ENCODE results near the gene FARP2.

Gene FARP2

GRCh38 chr2:241355983-241356870 lies at the start of gene FARP2:
Gene FARP2, plus strand, starts transcription at chr2:241356285. Its CDS starts 16,823 bp downstream, at chr2:241373108.
- peaks cover 14 to 19% of the 10 kb centered on the region in 2 donors for H3K4me1 ChIP-seq (ENCODE audit: control insufficient read depth in 1 of 2, insufficient read depth in 2 of 2, low read length in 2 of 2)

GRCh38 chr2:241307055-241307454 lies 49.0 kb upstream of the FARP2 start:
- H3K27me3 ChIP-seq (ENCODE audit: low read depth, low read length), result no peaks in the 10 kb centered on the region
- no peaks in the 10 kb centered on the region for H3K36me3 ChIP-seq (ENCODE audit: control insufficient read depth in 1 of 2, insufficient read depth in 2 of 2, low read length in 2 of 2)
- peaks cover 7 to 10% of the 10 kb centered on the region in 2 donors for H3K4me1 ChIP-seq (ENCODE audit: control insufficient read depth in 1 of 2, insufficient read depth in 2 of 2, low read length in 2 of 2)
- no peak overlapping the region for H3K27ac ChIP-seq (ENCODE audit: low read length)
- H3K9me3 ChIP-seq (ENCODE audit: control insufficient read depth in 1 of 2, low read length in 2 of 2), result no peaks in the 10 kb centered on the region
- no peak overlapping the region for H3K4me3 ChIP-seq (ENCODE audit: low read depth in 1 of 2, low read length in 2 of 2)

More at GRCh38 chr2:241355983-241356870, at the start of gene FARP2:
- H3K27me3 ChIP-seq (ENCODE audit: low read depth, low read length), result no peaks in the 10 kb centered on the region
- H3K36me3 ChIP-seq (ENCODE audit: control insufficient read depth in 1 of 2, insufficient read depth in 2 of 2, low read length in 2 of 2), result peaks cover 22 to 26% of the 10 kb centered on the region in 2 donors
- H3K27ac ChIP-seq (ENCODE audit: low read length), result peak within 1 kb of the TSS; percentile 89
- H3K4me3 ChIP-seq (ENCODE audit: low read depth in 1 of 2, low read length in 2 of 2), result peak within 1 kb of the TSS; percentile 80 to 86
- H3K9me3 ChIP-seq (ENCODE audit: control insufficient read depth in 1 of 2, low read length in 2 of 2), result no peaks in the 10 kb centered on the region

- Histone ChIP-seq H3K27ac (ENCODE audit: low read length) (no peak overlapping the region), H3K9me3 (ENCODE audit: control insufficient read depth in 1 of 2, low read length in 2 of 2) (no peaks in the 10 kb centered on the region), H3K4me1 (ENCODE audit: control insufficient read depth in 1 of 2, insufficient read depth in 2 of 2, low read length in 2 of 2) (peaks cover 7 to 10% of the 10 kb centered on the region in 2 donors), H3K4me3 (ENCODE audit: low read depth in 1 of 2, low read length in 2 of 2) (no peak overlapping the region), H3K36me3 (ENCODE audit: control insufficient read depth in 1 of 2, insufficient read depth in 2 of 2, low read length in 2 of 2) (no peaks in the 10 kb centered on the region), H3K27me3 (ENCODE audit: low read depth, low read length) (no peaks in the 10 kb centered on the region)
Measured at GRCh38 chr2:241308267-241308666, 47.8 kb upstream of the FARP2 start.

- peaks cover 13 to 17% of the 10 kb centered on the region in 2 donors for H3K4me1 ChIP-seq (ENCODE audit: control insufficient read depth in 1 of 2, insufficient read depth in 2 of 2, low read length in 2 of 2)
- H3K27me3 ChIP-seq (ENCODE audit: low read depth, low read length), result no peaks in the 10 kb centered on the region
- no peak overlapping the region for H3K4me3 ChIP-seq (ENCODE audit: low read depth in 1 of 2, low read length in 2 of 2)
- H3K9me3 ChIP-seq (ENCODE audit: control insufficient read depth in 1 of 2, low read length in 2 of 2), result no peaks in the 10 kb centered on the region
- H3K36me3 ChIP-seq (ENCODE audit: control insufficient read depth in 1 of 2, insufficient read depth in 2 of 2, low read length in 2 of 2), result no peaks in the 10 kb centered on the region
- no peak overlapping the region for H3K27ac ChIP-seq (ENCODE audit: low read length)
Measured at GRCh38 chr2:241308832-241309500, 47.1 kb upstream of the FARP2 start.

GRCh38 chr2:241309684-241310117 lies 46.4 kb upstream of the FARP2 start:
- Histone ChIP-seq H3K4me1 (ENCODE audit: control insufficient read depth in 1 of 2, insufficient read depth in 2 of 2, low read length in 2 of 2) (peaks cover 9 to 22% of the 10 kb centered on the region in 2 donors), H3K4me3 (ENCODE audit: low read depth in 1 of 2, low read length in 2 of 2) (no peak overlapping the region), H3K36me3 (ENCODE audit: control insufficient read depth in 1 of 2, insufficient read depth in 2 of 2, low read length in 2 of 2) (no peaks in the 10 kb centered on the region), H3K27me3 (ENCODE audit: low read depth, low read length) (no peaks in the 10 kb centered on the region), H3K9me3 (ENCODE audit: control insufficient read depth in 1 of 2, low read length in 2 of 2) (no peaks in the 10 kb centered on the region), H3K27ac (ENCODE audit: low read length) (peak overlapping the region; percentile 6)

- H3K27me3 ChIP-seq (ENCODE audit: low read depth, low read length), result no peaks in the 10 kb centered on the region
- H3K36me3 ChIP-seq (ENCODE audit: control insufficient read depth in 1 of 2, insufficient read depth in 2 of 2, low read length in 2 of 2), result peaks cover 0 to 7% of the 10 kb centered on the region in 2 donors
- no peak overlapping the region for H3K4me3 ChIP-seq (ENCODE audit: low read depth in 1 of 2, low read length in 2 of 2)
- no peaks in the 10 kb centered on the region for H3K9me3 ChIP-seq (ENCODE audit: control insufficient read depth in 1 of 2, low read length in 2 of 2)
- no peak overlapping the region for H3K27ac ChIP-seq (ENCODE audit: low read length)
- H3K4me1 ChIP-seq (ENCODE audit: control insufficient read depth in 1 of 2, insufficient read depth in 2 of 2, low read length in 2 of 2), result peaks cover 9 to 22% of the 10 kb centered on the region in 2 donors
Measured at GRCh38 chr2:241310917-241311566, 45.0 kb upstream of the FARP2 start.

GRCh38 chr2:241312082-241312481 lies 44.0 kb upstream of the FARP2 start:
- no peak overlapping the region for H3K4me3 ChIP-seq (ENCODE audit: low read depth in 1 of 2, low read length in 2 of 2)
- H3K4me1 ChIP-seq (ENCODE audit: control insufficient read depth in 1 of 2, insufficient read depth in 2 of 2, low read length in 2 of 2), result peaks cover 13 to 27% of the 10 kb centered on the region in 2 donors
- H3K9me3 ChIP-seq (ENCODE audit: control insufficient read depth in 1 of 2, low read length in 2 of 2), result no peaks in the 10 kb centered on the region
- no peaks in the 10 kb centered on the region for H3K27me3 ChIP-seq (ENCODE audit: low read depth, low read length)
- no peak overlapping the region for H3K27ac ChIP-seq (ENCODE audit: low read length)
- H3K36me3 ChIP-seq (ENCODE audit: control insufficient read depth in 1 of 2, insufficient read depth in 2 of 2, low read length in 2 of 2), result peaks cover 0 to 12% of the 10 kb centered on the region in 2 donors

GRCh38 chr2:241313543-241314095 lies 42.5 kb upstream of the FARP2 start:
- Histone ChIP-seq H3K4me1 (ENCODE audit: control insufficient read depth in 1 of 2, insufficient read depth in 2 of 2, low read length in 2 of 2) (peaks cover 26 to 43% of the 10 kb centered on the region in 2 donors), H3K4me3 (ENCODE audit: low read depth in 1 of 2, low read length in 2 of 2) (peak overlapping the region; percentile 89 to 97), H3K27me3 (ENCODE audit: low read depth, low read length) (no peaks in the 10 kb centered on the region), H3K36me3 (ENCODE audit: control insufficient read depth in 1 of 2, insufficient read depth in 2 of 2, low read length in 2 of 2) (peaks cover 0 to 12% of the 10 kb centered on the region in 2 donors), H3K27ac (ENCODE audit: low read length) (peak overlapping the region; percentile 98), H3K9me3 (ENCODE audit: control insufficient read depth in 1 of 2, low read length in 2 of 2) (no peaks in the 10 kb centered on the region)

- Histone ChIP-seq H3K27me3 (ENCODE audit: low read depth, low read length) (no peaks in the 10 kb centered on the region), H3K4me3 (ENCODE audit: low read depth in 1 of 2, low read length in 2 of 2) (peak overlapping the region; percentile 89 to 97), H3K27ac (ENCODE audit: low read length) (peak overlapping the region; percentile 98), H3K4me1 (ENCODE audit: control insufficient read depth in 1 of 2, insufficient read depth in 2 of 2, low read length in 2 of 2) (peaks cover 26 to 45% of the 10 kb centered on the region in 2 donors), H3K36me3 (ENCODE audit: control insufficient read depth in 1 of 2, insufficient read depth in 2 of 2, low read length in 2 of 2) (peaks cover 0 to 12% of the 10 kb centered on the region in 2 donors), H3K9me3 (ENCODE audit: control insufficient read depth in 1 of 2, low read length in 2 of 2) (no peaks in the 10 kb centered on the region)
Measured at GRCh38 chr2:241314226-241315092, 41.6 kb upstream of the FARP2 start.
